8988T (cell line): ENCODE data around the gene ZNF280A.
A peak's percentile ranks its signal among the peaks of the same experiment; 100 is the strongest.

Experiments
- DNase-seq: peaks from one replicate; pipeline ENCODE4 v3.0.0; 2011

The ZNF280A gene

DNA sequence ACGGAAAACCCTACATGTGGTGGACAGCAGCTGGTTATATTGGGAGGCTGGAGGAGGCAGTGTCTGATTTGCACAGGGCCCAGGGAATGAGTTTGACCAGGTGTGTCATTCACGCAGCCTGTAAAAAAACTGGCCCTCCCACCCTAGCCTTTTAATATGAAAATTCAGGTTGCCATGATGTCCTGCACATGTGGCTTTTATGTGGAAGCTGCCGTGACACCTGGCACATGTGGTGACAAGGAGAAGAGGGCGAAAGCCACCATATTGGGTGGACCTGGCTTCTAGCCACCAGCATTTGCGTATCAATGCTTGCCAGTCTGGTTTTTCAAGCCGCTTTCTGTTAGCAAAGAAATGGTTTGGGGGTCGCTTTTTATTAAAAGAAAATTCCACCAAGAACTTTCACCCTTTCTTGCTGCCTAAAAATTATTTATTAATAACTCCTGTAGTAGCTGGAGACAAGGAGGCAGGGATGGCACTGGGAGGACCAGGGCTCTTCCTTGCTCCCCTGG lies 54.9 kb downstream of the ZNF280A start:
- DNase-seq: no peak

GRCh38 chr22:22464541-22465054 lies 55.5 kb downstream of the ZNF280A start:
- no peak for DNase-seq

GRCh38 chr22:22463855-22464540 lies 56.1 kb downstream of the ZNF280A start:
- DNase-seq: peak; percentile 18
